Activated naive CD4-positive, alpha-beta T cell treated with anti-CD3 and anti-CD28 coated beads, Interleukin-2, amount 50 U/mL, for 16 hours (primary cell): ENCODE data around the gene ARIH2.

Experiments used
- DNase-seq: peaks from one replicate; pipeline ENCODE4 v3.0.0-alpha.2; 2020

ARIH2 gene

GRCh38 chr3:48979451-48979850, 60.8 kb downstream of the ARIH2 start:
- no peak for DNase-seq

DNA sequence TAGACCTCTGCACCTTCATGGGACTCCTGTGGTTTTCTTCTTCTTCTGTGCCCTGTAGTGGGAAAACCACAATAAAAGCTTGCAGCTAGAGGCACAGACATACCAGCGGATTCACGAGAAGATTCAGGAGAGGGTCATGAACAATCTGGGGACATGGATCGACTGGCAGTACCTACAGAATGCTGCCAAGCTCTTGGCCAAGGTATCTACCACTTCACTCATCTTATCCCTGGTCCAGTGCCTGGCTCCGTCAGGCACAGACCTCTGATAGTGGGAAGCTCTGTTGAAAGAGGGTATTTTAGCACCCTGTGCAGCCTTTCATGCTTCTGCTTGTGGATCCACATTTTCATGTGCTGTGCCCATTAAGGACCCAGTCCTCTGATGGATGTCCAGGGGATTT, 61.7 kb downstream of the ARIH2 start:
- DNase-seq = no peak

GRCh38 chr3:48982016-48982415, 63.4 kb downstream of the ARIH2 start:
- no peak for DNase-seq

DNA sequence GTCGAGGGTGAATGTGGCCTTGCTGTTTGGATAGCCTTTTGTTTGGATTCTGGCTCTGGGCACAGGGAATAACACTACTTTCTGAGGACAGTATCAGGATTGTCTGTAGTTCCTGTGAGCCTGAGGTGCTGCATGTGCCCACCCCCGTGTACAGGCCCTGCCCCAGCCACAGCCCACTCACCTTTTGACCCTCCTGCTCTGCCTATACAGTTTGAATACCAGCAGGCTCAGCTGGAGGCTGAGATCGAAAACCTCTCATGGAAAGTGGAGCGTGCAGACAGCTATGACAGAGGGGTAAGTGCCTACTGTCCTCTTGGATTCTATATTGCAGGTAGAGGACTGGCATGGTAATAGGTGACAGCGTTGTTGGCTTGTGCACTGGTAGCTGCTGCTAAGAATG, 64.0 kb downstream of the ARIH2 start:
- DNase-seq = no peak

- no peak for DNase-seq
These were observed 64.5 kb downstream of the ARIH2 start for GRCh38 chr3:48983096-48983495.

- DNase-seq = no peak
These were observed 66.0 kb downstream of the ARIH2 start for GRCh38 chr3:48984663-48985062.

DNA sequence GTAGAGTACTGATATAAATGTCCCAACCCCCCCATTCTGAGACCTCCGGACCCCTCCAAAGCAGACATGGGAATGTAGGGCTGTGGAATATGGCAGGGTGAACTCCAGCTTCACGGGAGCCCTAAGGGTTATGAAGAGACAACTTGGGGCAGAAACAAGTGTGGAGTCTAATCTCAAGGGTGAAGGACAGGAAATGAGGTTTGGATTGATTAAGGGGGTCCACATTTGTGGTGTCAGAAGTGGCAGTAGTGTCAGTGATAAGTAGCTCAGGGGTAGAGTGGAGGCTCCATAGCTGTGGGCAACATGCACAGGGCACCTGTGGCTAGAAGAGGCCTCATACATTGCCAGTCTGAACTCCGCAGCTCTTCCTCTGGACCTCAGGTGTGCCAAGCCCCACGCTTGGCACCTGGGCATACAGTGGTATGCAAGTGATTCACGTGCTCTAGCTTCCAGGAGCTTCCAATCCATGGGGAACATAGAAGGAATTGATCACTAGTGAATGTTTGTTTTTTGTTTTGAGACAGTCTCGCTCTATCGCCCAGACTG, 67.3 kb downstream of the ARIH2 start:
- no peak for DNase-seq

DNA sequence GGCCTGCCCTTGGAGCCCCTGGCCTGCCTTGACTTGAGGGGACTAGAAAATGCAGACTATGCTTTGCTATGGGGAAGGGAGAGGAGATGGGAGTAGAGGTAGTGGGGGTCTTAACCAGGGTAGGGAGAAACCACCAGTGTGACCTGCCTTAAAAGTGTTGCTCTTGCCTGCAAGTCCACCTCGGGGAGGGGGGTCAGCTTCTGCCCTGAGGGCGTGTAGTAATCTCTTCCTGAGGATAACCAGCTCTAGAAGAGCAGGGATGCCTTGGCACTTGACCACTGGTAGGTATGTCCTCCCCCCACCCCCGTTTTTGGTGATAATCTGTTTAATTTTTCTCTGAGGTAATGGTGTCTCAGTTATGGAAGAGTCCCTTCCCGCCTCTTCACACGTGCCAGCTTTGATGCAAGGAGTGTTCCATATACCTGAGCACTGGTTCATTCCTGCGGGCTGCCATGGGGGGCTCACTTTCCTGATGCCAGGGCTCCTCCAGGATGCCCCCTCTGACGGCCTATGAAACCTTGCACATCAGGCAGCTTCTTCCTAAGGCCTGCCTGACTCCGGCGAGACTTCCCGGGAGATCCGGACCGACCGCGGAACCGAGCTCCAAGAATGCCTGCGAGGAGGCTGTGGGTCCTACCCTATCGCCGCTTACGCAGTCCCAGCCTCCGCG, 70.6 kb downstream of the ARIH2 start:
- DNase-seq = no peak

DNA sequence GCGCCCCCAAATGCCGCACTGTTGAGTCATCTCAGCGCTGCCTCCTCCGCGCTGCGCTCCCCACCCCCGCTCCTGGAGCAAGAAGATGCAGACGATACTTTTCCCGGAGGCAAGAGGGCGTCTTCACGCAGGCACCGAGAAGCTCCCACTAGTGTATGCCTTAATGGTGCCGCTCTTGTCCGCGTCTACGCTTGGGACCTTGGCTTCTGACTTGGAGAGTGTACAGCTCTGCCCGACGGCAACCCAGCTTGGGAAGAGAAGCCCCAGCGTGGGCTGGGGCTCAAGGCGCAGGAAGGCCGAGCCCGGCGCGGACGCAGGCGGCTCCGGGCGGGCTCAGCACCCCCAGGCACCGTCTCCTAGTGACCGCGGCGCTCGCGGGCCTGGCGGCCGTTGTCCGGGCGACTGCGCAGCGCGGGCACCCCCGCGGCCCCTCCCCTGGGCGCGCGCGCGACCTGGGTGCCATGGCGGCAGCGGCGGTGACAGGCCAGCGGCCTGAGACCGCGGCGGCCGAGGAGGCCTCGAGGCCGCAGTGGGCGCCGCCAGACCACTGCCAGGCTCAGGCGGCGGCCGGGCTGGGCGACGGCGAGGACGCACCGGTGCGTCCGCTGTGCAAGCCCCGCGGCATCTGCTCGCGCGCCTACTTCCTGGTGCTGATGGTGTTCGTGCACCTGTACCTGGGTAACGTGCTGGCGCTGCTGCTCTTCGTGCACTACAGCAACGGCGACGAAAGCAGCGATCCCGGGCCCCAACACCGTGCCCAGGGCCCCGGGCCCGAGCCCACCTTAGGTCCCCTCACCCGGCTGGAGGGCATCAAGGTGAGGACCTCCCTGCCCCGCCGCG, 71.4 kb downstream of the ARIH2 start, which contains the start of gene P4HTM:
P4HTM (plus strand) TSS at position 446 of the 840 bp plus-strand sequence; CDS start at position 462, 16 bp downstream.
- DNase-seq = peak; percentile 84

DNA sequence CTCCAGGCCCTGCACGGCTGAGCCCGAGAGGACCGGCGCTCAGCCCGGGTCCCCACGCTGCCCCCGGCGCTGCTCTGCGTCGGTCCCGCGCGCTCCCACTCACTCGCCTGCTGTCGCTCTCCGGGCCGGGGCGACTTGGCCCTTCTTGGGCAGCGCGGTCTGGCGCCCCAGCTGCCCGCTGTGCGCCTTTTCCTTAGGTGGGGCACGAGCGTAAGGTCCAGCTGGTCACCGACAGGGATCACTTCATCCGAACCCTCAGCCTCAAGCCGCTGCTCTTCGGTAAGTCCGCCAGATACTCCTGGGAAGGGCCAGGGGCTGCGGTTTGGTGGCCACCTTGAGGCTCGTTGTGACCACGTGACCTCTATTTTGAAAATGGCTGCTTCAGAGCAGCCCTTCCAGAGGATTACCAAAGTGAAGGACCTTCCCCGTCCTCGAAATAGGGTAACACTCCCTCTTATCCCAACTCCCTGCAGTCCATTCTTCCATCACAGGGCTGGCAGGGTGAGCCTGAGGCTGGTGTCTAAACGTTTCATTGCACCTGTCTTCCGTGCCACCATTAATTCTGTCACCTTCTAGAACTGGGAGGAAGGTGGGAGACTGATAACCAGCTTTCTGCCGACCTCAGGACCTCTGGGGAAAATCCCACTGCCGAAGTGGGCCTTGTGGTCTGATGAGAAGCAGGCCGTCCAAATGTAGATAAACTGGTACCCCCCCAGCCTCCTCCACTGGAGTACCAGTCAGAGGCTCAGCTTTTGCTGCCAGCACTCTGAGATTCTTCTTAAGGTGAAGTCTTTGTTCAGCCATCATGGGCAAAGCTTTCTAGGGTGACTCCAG, 72.2 kb downstream of the ARIH2 start:
- no peak for DNase-seq

GRCh38 chr3:48991851-48992545, 73.4 kb downstream of the ARIH2 start:
- no peak for DNase-seq

DNA sequence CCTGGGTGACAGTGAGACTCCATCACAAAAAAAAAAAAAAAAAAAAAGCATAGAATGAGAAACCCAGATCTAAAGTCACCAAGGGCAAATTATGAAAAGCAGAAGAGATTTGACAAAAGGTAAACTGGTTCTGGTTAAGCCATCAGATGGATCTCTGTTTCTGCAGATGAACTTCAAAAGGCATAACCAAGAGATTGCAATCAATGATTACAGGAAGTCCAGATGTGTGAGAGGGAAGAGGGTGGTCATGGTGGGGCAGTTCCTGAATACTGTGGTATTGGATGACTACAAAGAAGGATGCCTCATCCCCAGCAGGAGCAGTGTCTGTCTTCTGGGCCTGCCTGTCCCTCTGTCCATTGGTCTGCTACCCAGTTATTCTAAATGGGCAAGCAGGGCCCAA, 75.2 kb downstream of the ARIH2 start:
- no peak for DNase-seq

- DNase-seq = no peak
These were observed 78.0 kb downstream of the ARIH2 start for GRCh38 chr3:48996640-48997039.

- DNase-seq = no peak
These were observed 78.5 kb downstream of the ARIH2 start for GRCh38 chr3:48997102-48997635.

DNA sequence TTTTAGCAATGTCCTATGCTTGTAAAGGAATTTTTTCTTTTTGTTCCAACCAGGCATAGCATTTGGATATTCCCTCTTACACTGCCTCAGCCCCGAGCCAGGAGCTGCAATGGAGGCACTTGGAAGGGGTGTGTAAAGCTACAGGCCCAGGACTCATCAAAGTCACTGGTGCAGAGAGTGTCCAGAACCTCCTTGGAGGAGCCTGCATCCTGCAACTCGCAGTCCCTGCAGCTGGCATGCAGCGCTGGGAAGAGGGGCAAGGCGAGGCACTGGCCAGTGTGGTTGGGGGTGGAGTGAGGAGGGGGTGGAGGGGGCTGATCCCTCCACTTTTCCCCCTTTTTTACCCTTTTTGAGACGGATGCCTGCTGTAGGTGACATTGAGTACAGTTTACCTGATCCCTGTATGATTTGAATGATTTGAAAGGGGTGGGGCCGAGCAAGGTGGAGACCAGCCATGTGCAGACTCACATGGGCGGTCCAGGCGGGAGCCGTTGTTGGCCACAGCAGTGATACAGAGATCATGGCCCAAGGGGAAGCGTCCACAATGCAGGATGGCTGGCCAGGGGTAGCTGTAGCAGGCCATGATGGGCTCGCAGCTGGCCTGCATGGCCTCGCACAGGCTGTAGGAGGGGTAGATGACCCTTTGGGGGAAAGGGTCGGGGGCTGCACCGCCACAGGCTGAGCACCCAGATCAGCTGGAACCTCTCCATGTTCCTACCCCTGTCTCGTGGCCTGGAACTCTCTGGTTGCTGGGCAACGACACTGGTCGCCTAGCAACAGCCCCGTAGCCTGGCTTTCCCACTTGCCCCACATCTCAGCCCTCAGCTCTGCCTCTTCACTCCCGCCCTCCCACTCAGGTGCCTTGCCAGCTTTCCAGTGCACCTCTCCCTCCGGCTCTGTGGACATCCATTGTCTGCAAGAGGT, 79.3 kb downstream of the ARIH2 start:
- no peak for DNase-seq

- DNase-seq = no peak
These were observed 80.6 kb downstream of the ARIH2 start for GRCh38 chr3:48999085-48999858.

DNA sequence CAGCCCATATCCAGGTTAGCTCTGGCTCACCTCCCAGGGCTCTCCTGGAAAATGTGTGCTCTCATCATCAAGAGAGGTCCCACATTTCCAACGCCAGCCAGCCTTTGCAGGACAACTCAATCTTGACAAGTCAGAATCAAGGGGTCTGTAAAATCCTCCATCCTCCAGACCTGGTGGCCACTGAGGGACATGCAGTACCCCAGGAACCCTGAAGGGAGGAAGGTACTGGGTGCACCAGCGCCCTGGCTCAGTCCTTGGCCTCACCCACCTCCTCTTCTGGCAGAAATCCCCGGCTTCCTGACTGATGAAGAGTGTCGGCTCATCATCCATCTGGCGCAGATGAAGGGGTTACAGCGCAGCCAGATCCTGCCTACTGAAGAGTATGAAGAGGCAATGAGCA, 82.5 kb downstream of the ARIH2 start:
- DNase-seq = no peak

- DNase-seq = no peak
These were observed 86.0 kb downstream of the ARIH2 start for GRCh38 chr3:49004352-49005302.

GRCh38 chr3:49005303-49005680, 86.7 kb downstream of the ARIH2 start:
- DNase-seq = no peak
